ENCODE data around the gene SHROOM4.

Gene SHROOM4

GRCh38 chrX:50712777-50713176 lies 101.2 kb downstream of the SHROOM4 start:
- no peak for DNase-seq (ENCODE audit: low read depth)
- TF ChIP-seq, protein P1, sequence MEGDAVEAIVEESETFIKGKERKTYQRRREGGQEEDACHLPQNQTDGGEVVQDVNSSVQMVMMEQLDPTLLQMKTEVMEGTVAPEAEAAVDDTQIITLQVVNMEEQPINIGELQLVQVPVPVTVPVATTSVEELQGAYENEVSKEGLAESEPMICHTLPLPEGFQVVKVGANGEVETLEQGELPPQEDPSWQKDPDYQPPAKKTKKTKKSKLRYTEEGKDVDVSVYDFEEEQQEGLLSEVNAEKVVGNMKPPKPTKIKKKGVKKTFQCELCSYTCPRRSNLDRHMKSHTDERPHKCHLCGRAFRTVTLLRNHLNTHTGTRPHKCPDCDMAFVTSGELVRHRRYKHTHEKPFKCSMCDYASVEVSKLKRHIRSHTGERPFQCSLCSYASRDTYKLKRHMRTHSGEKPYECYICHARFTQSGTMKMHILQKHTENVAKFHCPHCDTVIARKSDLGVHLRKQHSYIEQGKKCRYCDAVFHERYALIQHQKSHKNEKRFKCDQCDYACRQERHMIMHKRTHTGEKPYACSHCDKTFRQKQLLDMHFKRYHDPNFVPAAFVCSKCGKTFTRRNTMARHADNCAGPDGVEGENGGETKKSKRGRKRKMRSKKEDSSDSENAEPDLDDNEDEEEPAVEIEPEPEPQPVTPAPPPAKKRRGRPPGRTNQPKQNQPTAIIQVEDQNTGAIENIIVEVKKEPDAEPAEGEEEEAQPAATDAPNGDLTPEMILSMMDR (conservative IDR thresholded peaks at IDR 0.05; ENCODE audit: low read length), result no peak
- H3K4me3 ChIP-seq (ENCODE audit: low read length), result no peak overlapping the region

DNA sequence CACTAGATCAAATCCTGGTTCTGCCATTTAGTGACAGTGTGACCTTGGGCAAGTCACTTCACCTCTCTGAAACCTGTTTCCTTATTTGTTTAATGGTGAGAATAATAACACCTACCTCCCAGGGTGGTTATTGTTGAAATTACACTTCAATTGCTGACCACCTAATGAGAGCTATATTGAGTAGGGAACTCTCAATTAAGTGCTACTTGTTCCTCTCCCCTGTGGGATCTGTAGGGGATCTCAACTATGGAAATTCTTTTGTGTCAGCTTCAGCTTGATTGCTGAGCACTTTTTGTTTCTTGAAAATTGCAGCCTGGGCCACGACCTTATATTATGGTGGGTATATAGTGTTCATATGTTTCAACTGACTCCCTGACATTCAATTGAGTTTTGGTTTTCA lies 102.1 kb downstream of the SHROOM4 start:
- TF ChIP-seq, protein P1 (conservative IDR thresholded peaks at IDR 0.05; ENCODE audit: low read length), result no peak
- no peak for DNase-seq (ENCODE audit: low read depth)

DNA sequence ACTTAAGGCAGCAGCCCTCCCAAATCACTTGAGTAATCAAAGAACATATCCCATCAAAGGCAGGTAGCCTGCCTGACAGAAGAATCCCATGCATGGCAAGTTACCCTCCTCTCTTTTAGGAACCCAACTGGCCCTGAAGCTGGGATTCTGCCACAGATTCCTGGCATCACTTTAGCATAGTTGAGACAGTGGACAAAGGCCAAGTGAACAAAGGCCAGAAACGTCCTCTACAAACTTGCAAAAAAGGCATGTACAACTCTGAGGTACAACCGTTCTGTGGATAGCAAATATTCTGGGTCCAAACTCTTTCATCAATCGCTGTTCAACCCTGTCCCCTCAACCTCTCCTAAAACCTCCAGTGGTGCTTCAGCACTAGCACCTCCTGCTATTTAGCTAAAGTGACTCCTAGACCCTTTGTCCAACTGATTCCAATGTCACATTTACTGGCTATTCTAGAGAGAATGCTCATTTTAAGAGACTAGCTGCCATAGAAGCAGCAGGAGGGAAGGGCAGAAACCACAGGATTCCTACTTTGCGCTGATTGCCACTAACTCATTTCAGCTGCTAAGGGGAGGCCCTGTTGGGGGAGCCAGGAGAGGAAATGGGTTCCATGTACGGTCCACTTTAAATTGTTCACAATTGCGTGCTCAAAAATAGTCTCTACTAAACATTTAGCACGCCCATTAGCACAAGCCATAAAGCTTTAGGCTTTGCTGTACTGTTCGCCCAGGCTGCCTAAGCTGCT lies 105.9 kb downstream of the SHROOM4 start:
- TF ChIP-seq, protein P1 (conservative IDR thresholded peaks at IDR 0.05; ENCODE audit: low read length), result no peak
- DNase-seq (ENCODE audit: low read depth), result peak; percentile 63
- H3K4me3 ChIP-seq (ENCODE audit: low read length), result no peak overlapping the region

More for the DNA sequence above, 102.1 kb downstream of the SHROOM4 start:
- H3K4me3 ChIP-seq (ENCODE audit: low read length), result no peak overlapping the region

- no peak overlapping the region for H3K4me3 ChIP-seq (ENCODE audit: low read length)
- TF ChIP-seq, protein P1 (conservative IDR thresholded peaks at IDR 0.05; ENCODE audit: low read length), result no peak
- DNase-seq (ENCODE audit: low read depth), result no peak
Observed at GRCh38 chrX:50707405-50707804, 106.6 kb downstream of the SHROOM4 start.

GRCh38 chrX:50705042-50705441 lies 109.0 kb downstream of the SHROOM4 start:
- peak; percentile 49 for DNase-seq (ENCODE audit: low read depth)
- TF ChIP-seq, protein P1 (conservative IDR thresholded peaks at IDR 0.05; ENCODE audit: low read length), result no peak
- no peak overlapping the region for H3K4me3 ChIP-seq (ENCODE audit: low read length)

DNA sequence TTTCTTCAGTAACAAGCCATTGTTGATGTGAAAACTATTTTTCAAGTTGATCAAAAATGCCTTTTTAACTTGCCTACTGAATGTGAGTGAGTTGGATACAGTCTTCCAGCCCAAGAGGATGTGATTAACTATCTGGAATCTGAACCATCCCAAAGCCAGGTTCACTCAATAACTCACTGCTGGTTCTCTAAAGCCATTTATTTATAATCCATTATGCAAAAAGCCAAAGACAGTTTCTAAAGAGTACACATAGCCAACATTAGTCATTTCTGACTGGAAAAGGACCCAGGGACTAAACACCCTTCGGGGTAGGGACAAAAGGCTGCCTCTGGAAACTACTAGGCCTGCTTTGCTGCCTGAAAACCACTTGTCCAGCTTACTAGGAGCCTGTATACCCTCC lies 109.6 kb downstream of the SHROOM4 start:
- DNase-seq (ENCODE audit: low read depth), result peak; percentile 57
- TF ChIP-seq, protein P1 (conservative IDR thresholded peaks at IDR 0.05; ENCODE audit: low read length), result no peak
- no peak overlapping the region for H3K4me3 ChIP-seq (ENCODE audit: low read length)

- TF ChIP-seq, protein P1 (conservative IDR thresholded peaks at IDR 0.05; ENCODE audit: low read length), result no peak
- DNase-seq (ENCODE audit: low read depth), result peak; percentile 38
Observed at GRCh38 chrX:50700921-50701320, 113.1 kb downstream of the SHROOM4 start.

More at GRCh38 chrX:50700921-50701320, 113.1 kb downstream of the SHROOM4 start:
- no peak overlapping the region for H3K4me3 ChIP-seq (ENCODE audit: low read length)
